HG03575 (cell line): Measurements from ENCODE around the gene ST6GALNAC2.

Experiments
- ATAC-seq: cut with Tn5 transposase; IDR thresholded peaks from one replicate; pipeline ENCODE4 v1.9.1; 2021; ENCODE audit not compliant: unreplicated experiment, insufficient number of reproducible peaks, low FRiP score; ENCODE audit errors: extremely low read depth

ST6GALNAC2 gene

GRCh38 chr17:76545918-76546555 is 39.6 kb downstream of the ST6GALNAC2 start:
- ATAC-seq: no peak

GRCh38 chr17:76544546-76545365 is 40.9 kb downstream of the ST6GALNAC2 start:
- no peak for ATAC-seq

GRCh38 chr17:76543826-76544545 is 41.7 kb downstream of the ST6GALNAC2 start:
- ATAC-seq: no peak

GRCh38 chr17:76543482-76543825 is 42.2 kb downstream of the ST6GALNAC2 start:
- no peak for ATAC-seq

GRCh38 chr17:76542984-76543383 is 42.7 kb downstream of the ST6GALNAC2 start:
- ATAC-seq: no peak

GRCh38 chr17:76542566-76542971 is 43.1 kb downstream of the ST6GALNAC2 start:
- ATAC-seq: no peak

GRCh38 chr17:76541739-76542454 is 43.8 kb downstream of the ST6GALNAC2 start:
- no peak for ATAC-seq

GRCh38 chr17:76540381-76541300 is 45.0 kb downstream of the ST6GALNAC2 start:
- ATAC-seq: no peak

GRCh38 chr17:76539631-76540271 is 45.9 kb downstream of the ST6GALNAC2 start, which contains the start of gene PRCD:
TSS of gene PRCD (plus strand) at chr17:76540044. CDS start at chr17:76540142, 98 bp downstream.
- no peak for ATAC-seq

GRCh38 chr17:76538941-76539570 is 46.6 kb downstream of the ST6GALNAC2 start:
- no peak for ATAC-seq

GRCh38 chr17:76538281-76538931 is 47.3 kb downstream of the ST6GALNAC2 start:
- ATAC-seq: no peak

GRCh38 chr17:76537578-76538280 is 47.9 kb downstream of the ST6GALNAC2 start, which contains the start of gene CYGB:
TSS of gene CYGB (minus strand) at chr17:76537709. CDS start at chr17:76537542, 167 bp downstream.
- ATAC-seq: no peak

GRCh38 chr17:76537288-76537577 is 48.4 kb downstream of the ST6GALNAC2 start:
- no peak for ATAC-seq

- no peak for ATAC-seq
Measured at GRCh38 chr17:76536511-76537287, 49.0 kb downstream of the ST6GALNAC2 start.

- no peak for ATAC-seq
Measured at GRCh38 chr17:76535788-76536510, 49.7 kb downstream of the ST6GALNAC2 start.
